IMR-90 (cell line): Measurements from ENCODE around the gene BLTP2. TPM values are rescaled to one million over a fixed set of nuclear protein-coding genes. Genes with fewer than 3 reads are reported as not detected.

Source experiments
- ATAC-seq: fragments of 200-7000 bp; cut with Tn5 transposase; 2 replicates; pipeline ENCODE4 v1.9.1; 2020; ENCODE audit warnings: low read depth, mild to moderate bottlenecking, moderate library complexity
- BruUV-seq: library from RNA; stranded (reverse); fragments of 400-500 nt; replicated peaks from 2 replicates; lab custom pipeline; 2021; lab: Mats Ljungman, UMichigan
- CTCF ChIA-PET: fragments of 300-600 bp; formaldehyde crosslinking; extraction: SDS; loops from one replicate; lab custom pipeline; 2021; ENCODE audit warnings: antibody characterized with exemption; lab: Yijun Ruan, JAX
- POLR2A ChIA-PET: fragments of 300-600 bp; sonication (Branson Sonifier 250); formaldehyde crosslinking; loops from one replicate; lab custom pipeline; 2022; ENCODE audit warnings: antibody characterized with exemption; ENCODE audit not compliant: unreplicated experiment; lab: Charles Lee
- DNase-seq: peaks from one replicate; pipeline ENCODE4 v3.0.0; 2013
- H2AFZ ChIP-seq: replicated peaks from 2 replicates; pipeline ENCODE3; 2013; ENCODE audit warnings: low read length, mild to moderate bottlenecking; ENCODE audit not compliant: poor library complexity
- H2AK5ac ChIP-seq: 2 replicates; pipeline ENCODE4 v1.6.1; 2013; ENCODE audit warnings: low read depth, low read length, inconsistent platforms
- H2AK9ac ChIP-seq: replicated peaks from 2 replicates; pipeline ENCODE3; 2013; ENCODE audit warnings: mild to moderate bottlenecking, low read depth, low read length, moderate library complexity; ENCODE audit not compliant: poor library complexity
- H2BK120ac ChIP-seq: 2 replicates; pipeline ENCODE4 v1.6.1; 2013; ENCODE audit warnings: low read depth, low read length, inconsistent platforms
- H2BK15ac ChIP-seq: 3 replicates; pipeline ENCODE4 v1.6.1; 2013; ENCODE audit warnings: low read depth, low read length, inconsistent platforms
- H2BK20ac ChIP-seq: 2 replicates; pipeline ENCODE4 v1.6.1; 2013; ENCODE audit warnings: low read depth, mild to moderate bottlenecking, inconsistent platforms, low read length, moderate library complexity
- H2BK5ac ChIP-seq: 2 replicates; pipeline ENCODE4 v1.6.1; 2013; ENCODE audit warnings: mild to moderate bottlenecking, low read depth, low read length, inconsistent platforms; ENCODE audit not compliant: poor library complexity, severe bottlenecking
- H3K14ac ChIP-seq: replicated peaks from 2 replicates; pipeline ENCODE4 v1.6.1; 2013; ENCODE audit warnings: low read depth, low read length, inconsistent platforms
- H3K18ac ChIP-seq: 2 replicates; pipeline ENCODE4 v1.6.1; 2013; ENCODE audit warnings: low read depth, low read length, control low read depth
- H3K23ac ChIP-seq: 2 replicates; pipeline ENCODE4 v1.6.1; 2013; ENCODE audit warnings: low read depth, low read length, inconsistent platforms
- H3K27ac ChIP-seq: 2 replicates; pipeline ENCODE4 v1.5.1; 2013; ENCODE audit warnings: mild to moderate bottlenecking, control low read depth, low read length; ENCODE audit not compliant: insufficient read depth
- H3K27me3 ChIP-seq: 2 replicates; pipeline ENCODE4 v1.6.1; 2013; ENCODE audit warnings: low read length; ENCODE audit not compliant: control insufficient read depth, insufficient read depth
- H3K36me3 ChIP-seq: 2 replicates; pipeline ENCODE4 v1.6.1; 2013; ENCODE audit warnings: low read length, mixed read lengths; ENCODE audit not compliant: control insufficient read depth, insufficient read depth
- H3K4ac ChIP-seq: 2 replicates; pipeline ENCODE4 v1.6.1; 2013; ENCODE audit warnings: low read depth, low read length, inconsistent platforms
- H3K4me1 ChIP-seq: 2 replicates; pipeline ENCODE4 v1.6.1; 2013; ENCODE audit warnings: low read length, mixed read lengths; ENCODE audit not compliant: control insufficient read depth, insufficient read depth
- H3K4me2 ChIP-seq: 2 replicates; pipeline ENCODE4 v1.6.1; 2013; ENCODE audit warnings: low read depth, mild to moderate bottlenecking, control low read depth, low read length, moderate library complexity
- H3K4me3 ChIP-seq: 2 replicates; pipeline ENCODE4 v1.5.1; 2013; ENCODE audit warnings: low read depth, mild to moderate bottlenecking, control low read depth, low read length, moderate library complexity; ENCODE audit not compliant: insufficient read depth
- H3K56ac ChIP-seq: 2 replicates; pipeline ENCODE4 v1.6.1; 2013; ENCODE audit warnings: low read length, inconsistent platforms; ENCODE audit not compliant: insufficient read depth; ENCODE audit errors: extremely low read depth
- H3K79me1 ChIP-seq, 2 experiments: 2 replicates each; pipeline ENCODE4 v1.6.1; 2013; ENCODE audit warnings: low read length in 2 of 2, inconsistent platforms in 1 of 2, low read depth in 1 of 2
- H3K9ac ChIP-seq: 2 replicates; pipeline ENCODE4 v1.6.1; 2013; ENCODE audit warnings: low read depth, low read length, control low read depth
- H3K9me1 ChIP-seq: 2 replicates; pipeline ENCODE4 v1.6.1; 2013; ENCODE audit warnings: low read length, inconsistent platforms; ENCODE audit not compliant: insufficient read depth
- H3K9me3 ChIP-seq: 2 replicates; pipeline ENCODE4 v1.6.1; 2013; ENCODE audit warnings: low read length; ENCODE audit not compliant: control insufficient read depth, insufficient read depth
- H4K20me1 ChIP-seq: 2 replicates; pipeline ENCODE4 v1.6.1; 2013; ENCODE audit warnings: low read length, inconsistent platforms; ENCODE audit not compliant: insufficient read depth
- H4K5ac ChIP-seq: 2 replicates; pipeline ENCODE4 v1.6.1; 2013; ENCODE audit warnings: mild to moderate bottlenecking, low read depth, low read length, control low read depth
- H4K8ac ChIP-seq, 2 experiments: 2 replicates each; pipeline ENCODE4 v1.6.1; 2013; ENCODE audit warnings: low read depth in 2 of 2, low read length in 2 of 2, control low read depth in 1 of 2, inconsistent platforms in 1 of 2
- H4K91ac ChIP-seq: 2 replicates; pipeline ENCODE4 v1.6.1; 2013; ENCODE audit warnings: low read depth, low read length, inconsistent platforms; ENCODE audit not compliant: insufficient read depth
- RAD21 ChIP-seq: IDR thresholded peaks from 2 replicates; pipeline ENCODE4 v1.6.1; 2012; ENCODE audit warnings: low read length, improper control_type of control experiment
- WGBS, 2 experiments: methylation state at CpG; one replicate each; pipeline versions ENCODE4 v1.1.5 to v1.1.7; 2013; ENCODE audit warnings: missing lambda C conversion rate in 2 of 2; ENCODE audit not compliant: insufficient read length in 1 of 2; ENCODE audit errors: extremely low coverage in 2 of 2; 5-methylcytosine and 5-hydroxymethylcytosine counted together
- dilution Hi-C: fragments of 300-500 bp; cut with HindIII; formaldehyde crosslinking; loops from one replicate; pipeline ENCODE4 v1.14.3; 2018; ENCODE audit warnings: low sequenced_read_pairs; ENCODE audit not compliant: unreplicated experiment
- in situ Hi-C: fragments of 300-500 bp; cut with MboI; formaldehyde crosslinking; loops from 3 replicates; pipeline ENCODE4 v1.14.3; 2019; ENCODE audit warnings: low sequenced_read_pairs, inconsistent platforms, mixed read lengths
- intact Hi-C: fragments of 100-400 bp; cut with micrococcal nuclease; formaldehyde crosslinking; loops from 2 replicates; pipeline ENCODE4 v1.10.0; 2022
- polyA plus RNA-seq, 3 experiments: library from polyadenylated mRNA; depleted of rRNA; stranded (reverse); fragments of >200 nt; gene quantifications; 2 replicates each; pipeline ENCODE4 v1.2.3, GENCODE V29; 2012; ENCODE audit warnings: low replicate concordance in 1 of 3
- total RNA-seq: library from RNA; depleted of rRNA; stranded (reverse); fragments of >200 nt; gene quantifications from 2 replicates; pipeline ENCODE4 v1.2.3, GENCODE V29; 2012

BLTP2 gene
- total and polyA plus RNA-seq, 2 of the 4 experiments (the other 2 are of a cell fraction), result 42.3 to 174 TPM

- H3K18ac ChIP-seq, result no peak overlapping the region
- H3K4ac ChIP-seq, result no peak overlapping the region
- H3K36me3 ChIP-seq, result peaks cover 60% of the 10 kb centered on the region
- no peak overlapping the region for H2AK5ac ChIP-seq
- H3K4me1 ChIP-seq, result no peaks in the 10 kb centered on the region
- H4K5ac ChIP-seq, result no peak overlapping the region
- CTCF ChIA-PET, result no interaction called here
- H2BK15ac ChIP-seq, result no peak overlapping the region
- DNase-seq (no peak), ATAC-seq (no peak)
- no peak overlapping the region for H3K4me3 ChIP-seq
- intact Hi-C loops (no loop called here), dilution Hi-C loops (no loop called here), in situ Hi-C loops (loop anchor here (10.0 kb wide), 1 partner anchor 121 kb away; no protein-coding TSS in a partner anchor)
- no peaks in the 10 kb centered on the region for H3K9me1 ChIP-seq
- H3K27ac ChIP-seq, result no peak overlapping the region
- no peak overlapping the region for H2AK9ac ChIP-seq
- H2AFZ ChIP-seq, result no peak overlapping the region
- no peak overlapping the region for H3K9ac ChIP-seq
- no peak for TF ChIP-seq RAD21
- H4K91ac ChIP-seq, result no peak overlapping the region
- no peak overlapping the region for H2BK120ac ChIP-seq
- no peak overlapping the region for H3K56ac ChIP-seq
- H2BK20ac ChIP-seq, result no peak overlapping the region
- peaks cover 8% of the 10 kb centered on the region; the same call in 1 of the 2 replicates for H4K20me1 ChIP-seq
- no peak overlapping the region for H3K23ac ChIP-seq
- H4K8ac ChIP-seq, result no peak overlapping the region
- WGBS, 2 experiments, result 92% methylated on average over 5 of the region's 7 CpGs; no CpG with 5 or more reads in 1 of the 2 experiments
- no peak overlapping the region for H3K4me2 ChIP-seq
- BruUV-seq, result no TSS peak
- no peaks in the 10 kb centered on the region for H3K27me3 ChIP-seq
- H2BK5ac ChIP-seq, result no peak overlapping the region
- POLR2A ChIA-PET, result no interaction called here
- H3K14ac ChIP-seq, result no peak overlapping the region
- H3K9me3 ChIP-seq, result no peaks in the 10 kb centered on the region
- H3K79me1 ChIP-seq, result no peaks in the 10 kb centered on the region; a peak in 1 of 4 replicates
Observed at GRCh38 chr17:28616281-28616680, 28.7 kb downstream of the BLTP2 start.
